Putamen (tissue), 1 donor: Measurements from ENCODE around the gene KIFC1.

ENCODE experiments used
- DNase-seq: peaks from one replicate; pipeline ENCODE4 v3.0.0-alpha.2; 2016; ENCODE audit warnings: low spot score

The KIFC1 gene

DNA sequence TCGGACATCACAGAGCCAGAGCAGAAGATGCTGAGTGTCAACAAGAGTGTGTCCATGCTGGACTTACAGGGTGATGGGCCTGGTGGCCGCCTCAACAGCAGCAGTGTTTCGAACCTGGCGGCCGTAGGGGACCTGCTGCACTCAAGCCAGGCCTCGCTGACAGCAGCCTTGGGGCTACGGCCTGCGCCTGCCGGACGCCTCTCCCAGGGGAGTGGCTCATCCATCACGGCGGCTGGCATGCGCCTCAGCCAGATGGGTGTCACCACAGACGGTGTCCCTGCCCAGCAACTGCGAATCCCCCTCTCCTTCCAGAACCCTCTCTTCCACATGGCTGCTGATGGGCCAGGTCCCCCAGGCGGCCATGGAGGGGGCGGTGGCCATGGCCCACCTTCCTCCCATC is 51.4 kb downstream of the KIFC1 start:
- no peak for DNase-seq

DNA sequence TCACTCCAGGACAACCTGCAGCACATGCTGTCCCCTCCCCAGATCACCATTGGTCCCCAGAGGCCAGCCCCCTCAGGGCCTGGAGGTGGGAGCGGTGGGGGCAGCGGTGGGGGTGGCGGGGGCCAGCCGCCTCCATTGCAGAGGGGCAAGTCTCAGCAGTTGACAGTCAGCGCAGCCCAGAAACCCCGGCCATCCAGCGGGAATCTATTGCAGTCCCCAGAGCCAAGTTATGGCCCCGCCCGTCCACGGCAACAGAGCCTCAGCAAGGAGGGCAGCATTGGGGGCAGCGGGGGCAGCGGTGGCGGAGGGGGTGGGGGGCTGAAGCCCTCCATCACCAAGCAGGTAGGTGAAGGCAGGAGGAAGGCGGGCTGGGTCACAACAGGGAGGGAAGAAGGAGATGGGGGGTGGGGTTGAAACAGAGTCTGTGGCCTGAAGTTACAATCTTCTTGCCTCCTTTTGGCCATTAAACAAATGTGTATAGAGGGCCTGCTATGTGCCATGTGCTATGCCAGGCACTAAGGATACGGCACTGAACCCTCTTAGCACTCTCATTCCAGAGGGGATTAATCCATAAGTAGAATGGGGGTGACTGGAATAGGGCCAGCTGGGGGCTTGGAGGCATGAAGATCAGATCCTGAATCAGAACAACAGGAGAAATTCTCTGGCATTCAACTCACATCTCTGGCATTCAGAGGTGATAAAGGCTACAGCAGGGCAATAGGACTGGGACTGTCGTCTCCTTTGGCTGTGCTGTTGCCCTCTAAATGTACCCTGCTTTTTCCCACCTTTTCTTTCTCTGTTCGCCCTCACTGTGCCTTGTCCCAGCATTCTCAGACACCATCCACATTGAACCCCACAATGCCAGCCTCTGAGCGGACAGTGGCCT is 52.2 kb downstream of the KIFC1 start:
- DNase-seq: no peak

DNA sequence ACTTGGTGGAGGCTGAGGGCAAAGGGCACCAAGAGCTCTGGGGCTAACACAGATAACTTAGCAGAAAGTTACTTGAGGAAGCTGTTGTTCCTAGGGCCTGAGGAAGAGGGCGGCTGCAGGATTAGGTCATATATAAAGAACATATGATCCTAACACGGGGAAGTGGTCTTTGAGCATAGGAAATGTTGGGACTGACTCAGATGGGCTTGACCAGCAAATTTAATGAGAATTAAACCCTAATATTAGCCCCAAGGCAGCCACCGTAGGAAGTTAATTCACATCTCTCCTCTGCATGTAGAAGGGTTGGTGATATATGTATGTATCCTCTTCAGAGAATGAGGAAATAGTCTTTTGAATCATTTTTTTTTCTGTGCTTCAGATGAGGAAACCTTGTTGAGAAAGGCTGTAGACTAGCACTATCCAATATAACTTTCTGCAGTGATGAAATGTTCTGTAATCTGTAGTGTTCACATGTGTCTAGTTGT is 53.5 kb downstream of the KIFC1 start:
- DNase-seq: no peak

DNA sequence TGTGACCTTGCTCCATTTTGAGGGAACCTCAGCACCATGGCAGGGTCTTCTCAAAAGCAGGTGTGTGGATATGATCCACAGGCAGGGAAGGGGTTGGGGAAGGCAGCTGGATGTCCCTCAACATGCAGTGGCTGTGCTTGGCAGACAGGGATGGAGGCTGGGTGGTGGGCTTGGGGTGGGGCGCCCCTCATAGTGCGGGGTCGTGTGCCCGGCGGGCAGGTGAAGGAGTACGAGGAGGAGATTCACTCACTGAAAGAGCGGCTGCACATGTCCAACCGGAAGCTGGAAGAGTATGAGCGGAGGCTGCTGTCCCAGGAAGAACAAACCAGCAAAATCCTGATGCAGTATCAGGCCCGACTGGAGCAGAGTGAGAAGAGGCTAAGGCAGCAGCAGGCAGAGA is 54.7 kb downstream of the KIFC1 start:
- no peak for DNase-seq

DNA sequence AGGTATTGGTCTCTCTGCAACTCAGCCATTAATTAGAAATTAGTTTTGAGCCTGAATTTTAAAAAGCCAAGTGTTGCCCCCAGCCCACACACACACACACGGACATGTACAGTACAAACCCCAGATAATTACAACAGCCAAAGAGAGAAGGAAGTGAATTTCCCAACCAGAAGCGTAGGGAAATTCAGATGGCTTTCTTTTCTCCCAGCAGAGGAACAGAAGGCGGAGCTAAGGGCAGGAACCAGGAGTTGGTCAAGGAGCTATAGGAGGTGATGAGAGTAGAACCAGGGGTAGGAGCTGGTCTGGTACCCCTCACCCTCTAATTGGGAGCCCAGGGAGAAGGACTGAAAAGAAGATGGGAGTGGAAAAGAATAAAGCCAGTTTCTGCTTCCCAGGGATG is 58.8 kb downstream of the KIFC1 start:
- DNase-seq: no peak

DNA sequence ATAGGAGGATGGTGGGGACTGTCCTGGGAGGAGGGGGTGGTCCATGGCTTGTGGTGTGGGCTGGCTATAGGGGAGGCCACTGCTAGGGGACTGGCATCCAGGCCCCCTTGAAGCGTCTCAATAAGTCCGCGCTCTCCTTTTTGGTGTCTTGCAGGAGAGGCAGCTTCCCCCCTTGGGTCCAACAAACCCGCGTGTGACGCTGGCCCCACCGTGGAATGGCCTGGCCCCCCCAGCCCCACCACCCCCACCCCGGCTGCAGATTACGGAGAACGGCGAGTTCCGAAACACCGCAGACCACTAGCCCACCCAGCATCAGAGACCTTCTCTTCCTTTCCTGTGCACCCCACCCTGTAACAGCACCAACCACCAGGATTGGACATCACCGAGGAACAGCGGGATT is 60.0 kb downstream of the KIFC1 start:
- DNase-seq: no peak

DNA sequence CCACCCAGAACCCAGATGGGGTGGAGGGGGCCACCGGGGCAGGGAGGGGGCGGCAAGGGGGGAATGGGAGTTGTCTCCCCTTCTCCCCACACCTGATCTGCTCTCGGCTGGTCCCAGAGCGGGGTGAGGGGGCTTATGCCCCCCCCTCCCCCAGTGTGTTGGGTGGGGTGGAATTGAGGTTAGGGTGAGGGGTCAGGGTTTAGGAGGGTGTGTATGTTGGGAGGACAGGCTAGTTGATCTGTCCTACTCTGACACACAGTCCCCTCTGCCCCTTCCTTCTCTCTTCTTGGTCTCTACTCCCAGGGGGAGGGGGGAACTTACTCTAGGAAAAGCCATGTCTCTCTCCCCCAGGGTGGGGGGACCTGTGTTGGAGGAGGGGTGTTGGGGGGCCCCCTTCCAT is 60.9 kb downstream of the KIFC1 start:
- no peak for DNase-seq

DNA sequence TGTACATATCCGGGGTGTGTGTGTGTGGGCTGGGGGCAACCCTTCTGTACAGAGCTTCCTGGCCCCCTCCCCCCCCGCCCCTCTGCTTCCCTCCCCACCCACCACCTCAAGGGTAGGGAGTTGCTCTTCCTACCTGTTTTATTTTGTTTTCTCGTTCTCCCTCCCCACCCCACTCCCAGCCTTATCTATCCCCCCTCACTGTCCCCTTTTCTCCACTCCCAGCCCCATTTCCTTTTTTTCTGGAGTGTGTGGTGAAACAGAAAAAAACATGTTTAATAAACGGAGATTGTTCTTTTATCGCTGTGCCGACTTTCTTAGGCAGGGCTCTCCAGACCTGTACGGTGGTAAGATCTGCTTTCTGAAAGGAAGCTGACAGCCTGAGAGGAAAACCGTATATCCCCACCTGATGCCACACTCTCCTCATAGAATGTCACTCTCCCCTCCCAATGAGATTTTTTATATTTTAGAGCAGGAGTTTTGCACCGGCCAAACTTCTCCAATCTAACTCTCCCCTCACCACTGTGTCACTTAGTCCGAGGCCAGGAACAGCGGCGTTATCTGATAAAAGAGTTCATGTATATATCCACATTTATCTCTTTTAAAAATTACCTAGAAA is 61.9 kb downstream of the KIFC1 start:
- no peak for DNase-seq

DNA sequence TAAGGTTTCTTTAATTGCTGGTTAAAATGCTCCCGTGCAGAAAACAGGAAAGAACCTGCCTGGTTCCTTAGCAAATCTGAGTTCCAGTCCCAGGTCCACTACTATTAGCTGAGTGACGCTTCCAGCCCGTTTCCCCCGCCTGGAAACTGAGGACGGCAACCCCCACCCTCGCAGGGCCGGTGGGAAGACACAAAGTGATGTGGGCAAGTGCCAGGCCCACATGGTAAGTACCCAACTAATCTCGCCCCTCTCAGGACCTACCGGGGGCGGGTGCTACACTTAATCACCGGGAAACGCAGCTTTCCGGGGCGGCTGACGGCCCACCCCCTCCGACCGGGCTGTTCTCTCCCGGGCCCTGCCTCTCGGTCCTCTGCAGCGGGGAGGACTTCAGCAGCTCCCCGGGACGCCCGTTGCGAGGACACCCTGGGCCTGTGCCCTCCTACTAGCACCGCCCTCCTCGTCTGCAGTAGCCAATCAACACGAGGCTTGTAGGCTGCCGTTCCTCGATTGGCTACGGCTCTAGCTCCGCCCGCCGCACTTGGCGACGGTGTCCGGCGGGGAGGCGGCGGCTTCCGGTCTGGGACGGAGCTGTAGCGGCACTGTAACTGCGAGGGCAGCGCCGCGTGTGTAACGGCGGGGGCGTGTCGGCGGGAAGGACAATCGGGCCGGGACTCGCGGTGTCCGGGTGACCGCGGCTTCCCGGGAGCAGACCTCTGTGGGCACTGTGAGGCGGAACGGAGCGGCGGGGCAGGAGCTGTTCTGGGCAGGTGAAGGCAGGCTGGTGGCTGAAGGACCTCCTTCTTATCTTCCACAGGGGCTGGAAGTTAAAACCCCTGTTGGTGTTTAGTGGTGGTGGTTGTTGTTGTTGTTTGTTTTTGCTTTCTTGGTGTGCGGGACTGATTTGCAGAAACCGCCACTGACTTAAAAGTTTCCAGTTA is 62.7 kb downstream of the KIFC1 start, which contains the start of gene ZBTB9:
Gene ZBTB9, plus strand, starts transcription at position 568 of the 938 bp plus-strand sequence. CDS start 525 bp downstream, outside the sequence.
- DNase-seq: peak; percentile 96

DNA sequence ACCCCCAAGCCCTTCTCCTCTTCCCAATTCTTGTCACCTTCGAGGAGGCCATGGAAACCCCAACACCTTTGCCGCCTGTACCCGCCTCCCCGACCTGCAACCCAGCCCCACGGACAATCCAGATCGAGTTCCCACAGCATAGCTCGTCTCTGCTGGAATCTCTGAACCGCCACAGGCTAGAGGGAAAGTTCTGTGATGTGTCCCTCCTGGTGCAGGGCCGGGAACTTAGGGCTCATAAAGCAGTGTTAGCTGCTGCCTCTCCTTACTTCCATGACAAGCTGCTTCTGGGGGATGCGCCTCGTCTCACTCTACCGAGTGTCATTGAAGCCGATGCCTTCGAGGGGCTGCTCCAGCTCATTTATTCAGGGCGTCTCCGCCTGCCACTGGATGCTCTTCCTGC is 63.4 kb downstream of the KIFC1 start:
- no peak for DNase-seq

DNA sequence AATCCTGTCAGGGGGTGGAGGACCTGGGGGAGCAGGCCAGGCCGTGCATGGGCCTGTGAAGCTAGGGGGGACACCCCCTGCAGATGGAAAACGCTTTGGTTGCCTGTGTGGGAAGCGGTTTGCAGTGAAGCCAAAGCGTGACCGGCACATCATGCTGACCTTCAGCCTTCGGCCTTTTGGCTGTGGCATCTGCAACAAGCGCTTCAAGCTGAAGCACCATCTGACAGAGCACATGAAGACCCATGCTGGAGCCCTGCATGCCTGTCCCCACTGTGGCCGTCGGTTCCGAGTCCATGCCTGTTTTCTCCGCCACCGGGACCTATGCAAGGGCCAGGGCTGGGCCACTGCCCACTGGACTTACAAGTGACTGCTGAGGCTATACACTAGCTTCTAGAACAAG is 64.5 kb downstream of the KIFC1 start:
- DNase-seq: no peak

DNA sequence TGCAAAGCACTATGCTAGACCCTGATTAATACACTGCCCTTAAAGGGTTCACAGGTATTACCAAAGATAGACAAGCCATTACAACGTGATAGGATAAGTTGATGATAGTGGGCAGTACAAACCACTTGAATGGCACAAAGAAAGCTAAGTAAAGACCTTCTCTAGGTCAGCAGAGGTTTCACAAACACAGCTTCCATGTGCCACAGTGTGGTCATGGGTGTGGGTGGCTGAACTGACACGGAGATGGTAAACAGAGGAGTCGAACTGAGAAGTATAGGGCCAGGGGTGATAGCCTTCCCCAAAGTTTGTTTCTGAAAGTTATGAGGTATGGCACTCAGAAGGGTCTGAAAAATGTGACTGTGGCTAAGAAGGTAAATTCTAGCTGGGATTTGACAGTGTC is 67.1 kb downstream of the KIFC1 start:
- DNase-seq: no peak

DNA sequence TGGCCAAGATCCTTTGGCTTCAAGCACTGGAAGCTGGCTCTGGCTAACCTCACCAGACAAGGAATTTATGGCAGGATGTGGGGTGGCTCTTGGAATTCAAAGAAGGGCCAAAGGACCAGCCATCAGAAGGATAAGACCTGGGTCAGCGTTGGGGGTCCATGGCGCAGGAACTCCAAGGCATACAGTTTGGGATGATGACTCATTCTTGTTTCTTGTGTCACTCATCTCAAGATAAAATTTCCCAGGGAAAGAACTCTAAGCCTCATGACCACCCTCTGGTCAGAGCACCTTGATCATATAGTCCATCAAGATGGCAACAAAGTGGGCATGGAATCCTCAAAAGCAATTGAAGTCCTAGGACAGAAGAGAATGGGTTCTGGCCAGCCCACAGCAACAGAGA is 67.6 kb downstream of the KIFC1 start:
- DNase-seq: no peak
